Fibroblast of peridontal ligament (primary cell): Measurements from ENCODE around the gene FRMD3.

Source experiments
- DNase-seq: peaks from one replicate; pipeline ENCODE4 v3.0.0-alpha.2; 2010; ENCODE audit errors: extremely low read depth

FRMD3 gene

GRCh38 chr9:83336706-83337105 lies 201.5 kb downstream of the FRMD3 start:
- DNase-seq: no peak

GRCh38 chr9:83334320-83334719 lies 203.9 kb downstream of the FRMD3 start:
- DNase-seq: peak; percentile 50

DNA sequence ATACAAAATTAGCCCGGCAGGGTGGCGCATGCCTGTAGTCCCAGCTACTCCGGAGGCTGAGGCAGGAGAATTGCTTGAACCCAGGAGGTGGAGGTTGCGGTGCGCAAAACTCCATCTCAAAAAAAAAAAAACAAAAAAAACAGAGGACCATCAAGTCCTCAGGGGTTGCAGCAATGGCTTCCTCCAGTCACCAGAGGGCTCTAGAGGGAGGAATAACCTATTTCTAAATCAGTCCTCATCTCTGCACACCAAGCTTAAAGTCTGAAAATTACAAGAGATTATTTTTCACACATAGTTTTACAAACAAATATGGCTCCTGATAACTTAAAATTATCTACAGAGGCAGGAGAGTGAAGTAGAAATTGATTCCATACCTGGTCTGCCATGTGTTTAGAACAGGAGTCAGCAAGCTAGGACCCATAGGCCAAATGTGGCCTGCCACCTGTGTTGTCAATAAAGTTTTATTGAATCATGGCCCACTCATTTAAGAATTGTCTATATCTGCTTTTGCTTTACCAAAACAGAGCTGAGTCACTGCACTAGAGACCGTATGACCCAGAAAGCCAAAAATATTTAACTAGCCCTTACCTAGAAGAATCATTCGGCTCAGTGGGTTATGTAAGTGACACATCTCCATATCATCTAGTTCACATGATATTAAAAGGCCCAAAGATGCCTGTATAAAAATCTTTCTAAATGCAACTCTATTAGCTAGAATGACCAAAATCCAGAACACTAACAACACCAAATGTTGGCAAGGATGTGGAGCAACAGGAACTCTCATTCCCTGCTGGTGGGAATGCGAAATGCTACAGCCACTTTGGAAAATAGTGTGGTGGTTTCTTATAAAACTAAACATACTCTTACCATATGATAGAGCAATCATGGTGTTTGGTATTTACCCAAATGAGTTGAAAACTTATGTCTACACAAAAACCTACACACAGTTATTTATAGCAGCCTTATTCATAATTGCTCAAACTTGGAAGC lies 207.7 kb downstream of the FRMD3 start:
- no peak for DNase-seq

GRCh38 chr9:83327750-83328622 lies 210.2 kb downstream of the FRMD3 start:
- no peak for DNase-seq

DNA sequence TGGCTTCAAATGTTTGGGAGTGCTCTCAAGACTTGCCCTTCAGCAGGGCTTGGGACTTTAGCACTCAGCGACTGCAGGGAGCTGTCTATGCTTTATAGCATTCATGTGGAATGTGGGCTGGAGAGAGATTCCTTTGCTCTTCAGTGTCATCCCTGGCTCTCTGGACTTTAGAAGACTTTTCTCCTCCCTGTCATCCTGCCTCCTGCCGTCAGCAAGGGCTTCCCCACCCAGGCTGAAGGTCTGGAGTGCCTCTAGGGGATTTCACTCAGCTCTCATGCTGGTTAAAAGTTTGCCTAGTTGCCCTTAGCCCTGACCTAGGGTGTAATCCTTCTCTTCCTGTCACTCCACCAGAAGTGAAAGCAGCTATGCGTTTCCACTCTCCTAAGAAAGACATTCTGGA lies 210.9 kb downstream of the FRMD3 start:
- DNase-seq: no peak

DNA sequence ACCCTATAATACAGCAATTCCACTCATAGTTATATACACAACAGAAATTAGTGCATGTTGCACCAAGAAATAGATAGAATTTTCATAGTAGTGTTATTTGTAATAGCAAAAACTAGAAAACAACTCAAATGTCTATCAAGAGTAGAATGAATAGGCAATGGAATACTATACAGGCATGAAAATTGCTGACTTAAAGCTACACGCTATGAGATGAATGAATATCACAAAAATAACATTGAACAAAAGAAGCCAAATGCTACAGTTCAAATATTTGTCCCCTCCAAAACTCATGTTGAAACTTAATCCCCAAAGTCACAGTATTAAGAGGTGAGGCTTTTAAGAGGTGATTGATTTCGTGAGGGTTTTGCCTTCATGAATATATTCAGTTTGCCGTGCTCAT lies 215.1 kb downstream of the FRMD3 start:
- DNase-seq: no peak

DNA sequence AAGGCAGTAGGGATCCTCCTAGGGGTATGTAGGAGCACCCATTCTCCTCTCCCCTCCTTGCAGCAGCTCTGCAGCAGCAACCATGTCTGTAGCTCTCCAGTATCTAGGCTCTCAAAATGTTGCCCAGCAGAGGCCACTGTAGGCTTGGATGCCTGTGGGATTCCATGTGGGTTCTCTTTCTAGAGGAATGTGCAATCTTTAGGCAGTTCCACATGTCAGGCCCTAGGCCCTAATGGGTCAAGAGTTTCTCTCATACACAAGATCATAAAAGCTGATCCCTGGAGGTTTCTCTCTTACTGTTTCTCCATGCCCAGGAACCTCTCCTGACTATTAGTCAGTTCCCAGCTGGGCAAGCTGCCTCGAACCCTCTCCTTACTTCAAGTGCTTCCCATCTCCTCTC lies 215.8 kb downstream of the FRMD3 start:
- DNase-seq: no peak

GRCh38 chr9:83317244-83317643 lies 221.0 kb downstream of the FRMD3 start:
- DNase-seq: no peak

GRCh38 chr9:83315649-83316048 lies 222.6 kb downstream of the FRMD3 start:
- no peak for DNase-seq

- DNase-seq: no peak
Measured at GRCh38 chr9:83313781-83314180, 224.4 kb downstream of the FRMD3 start.

DNA sequence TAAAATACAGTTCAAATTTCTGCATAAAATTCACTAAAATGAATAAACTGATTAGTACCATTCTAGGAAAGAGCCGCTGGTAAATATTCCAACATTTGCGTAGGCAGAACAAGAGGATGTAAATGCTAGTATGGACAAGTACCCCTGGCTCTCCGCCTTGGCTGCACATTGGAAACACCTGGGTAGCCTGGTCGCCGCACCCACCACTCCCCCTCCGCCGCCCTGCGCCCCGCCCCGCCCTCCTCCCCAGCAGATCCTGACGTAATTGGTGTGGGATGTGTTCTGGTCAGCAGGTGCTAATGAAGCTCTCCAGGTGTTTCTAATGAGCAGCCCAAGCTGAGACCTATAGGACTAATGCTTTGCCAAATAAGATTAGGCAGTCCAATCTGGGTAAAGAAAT lies 225.7 kb downstream of the FRMD3 start:
- no peak for DNase-seq

DNA sequence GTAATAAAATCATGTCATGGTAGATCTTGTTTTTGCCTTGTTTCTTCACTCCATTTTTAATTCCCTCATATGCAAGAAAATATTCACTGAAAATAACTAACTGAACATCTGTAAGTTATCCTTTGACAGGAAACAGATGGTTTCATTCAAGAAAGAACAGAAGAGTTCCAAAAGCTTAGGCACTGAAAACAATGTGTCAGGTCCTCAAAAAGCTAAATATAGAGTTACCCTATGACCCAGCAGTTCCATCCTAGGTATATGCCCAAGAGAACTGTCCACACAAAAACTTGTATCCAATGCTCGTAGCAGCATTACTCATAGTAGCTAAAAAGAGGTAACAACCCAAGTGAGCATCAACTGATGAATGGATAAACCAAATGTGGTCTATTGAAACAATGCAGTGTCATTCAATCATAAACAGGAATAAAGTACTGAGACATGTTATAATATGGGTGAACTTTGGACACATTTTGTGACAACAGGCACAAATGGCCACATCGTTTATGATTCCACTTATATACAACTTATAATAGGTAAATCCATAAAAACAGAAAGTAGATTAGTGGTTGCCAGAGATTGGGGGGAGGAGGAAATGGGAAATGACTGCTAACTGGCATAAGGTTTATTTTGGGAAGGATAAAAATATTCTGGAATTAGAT lies 231.0 kb downstream of the FRMD3 start:
- peak; percentile 9 for DNase-seq

DNA sequence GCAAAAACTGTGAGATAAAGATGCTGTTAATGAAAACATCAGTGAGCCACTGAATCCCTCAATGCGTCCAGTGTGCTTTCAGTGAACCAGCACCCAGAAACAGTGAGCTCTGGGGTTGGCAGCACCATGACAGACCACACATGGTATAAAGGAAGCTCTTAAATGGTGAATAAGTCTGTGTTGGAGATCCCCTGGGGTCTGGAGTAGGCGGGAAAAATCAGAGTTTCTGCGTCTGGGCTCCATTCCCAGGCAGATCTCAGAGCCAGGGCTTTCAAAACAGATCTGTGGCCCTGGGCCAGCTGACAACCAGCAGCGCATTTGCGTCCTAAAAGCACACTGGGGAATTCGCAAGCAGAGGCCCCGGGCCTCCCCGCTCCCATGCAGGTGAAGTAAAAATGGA lies 233.5 kb downstream of the FRMD3 start:
- peak; percentile 80 for DNase-seq

DNA sequence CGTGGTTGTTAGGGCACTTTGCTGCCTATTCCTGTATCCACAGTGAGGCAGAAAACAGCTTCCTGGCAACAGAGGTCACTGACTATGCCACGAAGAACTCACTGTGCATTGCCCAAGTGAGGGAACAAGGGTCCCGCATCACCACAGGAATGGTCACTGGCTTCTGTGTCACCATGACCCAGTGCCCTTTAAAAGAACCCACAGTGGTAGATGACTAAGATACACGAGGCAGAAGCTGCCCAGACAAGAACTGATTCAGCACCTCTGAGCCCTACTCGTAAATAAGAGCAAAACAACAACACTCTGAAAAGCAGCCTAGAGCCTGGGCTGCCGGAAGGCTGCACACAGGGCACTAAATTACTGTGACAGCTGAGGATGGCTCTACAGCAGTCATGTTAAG lies 238.6 kb downstream of the FRMD3 start:
- DNase-seq: no peak

DNA sequence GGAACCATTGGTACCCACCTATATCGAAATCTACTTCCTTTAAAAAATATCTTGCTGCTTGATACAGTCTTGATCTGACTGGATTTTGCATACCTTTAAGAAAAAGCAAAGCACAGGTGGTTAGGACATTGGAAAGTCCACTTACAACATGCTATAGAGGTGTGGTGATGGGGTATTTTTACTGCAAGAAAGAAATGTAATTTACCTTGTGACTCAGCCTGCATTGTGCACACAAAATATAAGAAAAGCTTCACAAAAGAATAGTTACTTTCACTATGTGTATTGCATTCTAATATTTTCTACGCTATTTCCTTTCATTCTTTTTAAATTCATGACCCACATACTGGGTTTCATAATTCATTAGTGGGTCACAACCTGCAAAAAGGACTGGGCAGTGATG lies 239.1 kb downstream of the FRMD3 start:
- no peak for DNase-seq

- DNase-seq: no peak
Measured at GRCh38 chr9:83296123-83296522, 242.1 kb downstream of the FRMD3 start.

- DNase-seq: no peak
Measured at GRCh38 chr9:83294816-83295215, 243.4 kb downstream of the FRMD3 start.

- no peak for DNase-seq
Measured at GRCh38 chr9:83291196-83291595, 247.0 kb downstream of the FRMD3 start.

DNA sequence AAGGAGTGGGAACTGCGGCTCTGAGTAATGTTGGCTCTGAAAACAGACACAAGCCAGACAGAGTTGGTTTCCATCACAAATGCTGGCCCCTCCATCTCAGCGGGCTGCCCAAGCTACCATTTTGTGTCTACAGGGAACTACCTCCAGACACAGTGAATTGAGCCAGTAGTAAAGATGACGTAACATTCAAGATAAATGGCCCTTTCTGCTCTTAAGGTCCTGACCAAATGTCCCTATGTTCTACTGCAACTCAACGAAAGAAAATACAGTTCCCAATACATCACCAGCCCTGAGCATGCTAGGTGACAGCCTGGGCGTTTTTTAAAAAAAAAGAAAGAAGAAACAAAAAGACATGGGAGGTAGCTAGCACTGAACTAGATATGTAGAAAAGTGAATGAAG lies 247.5 kb downstream of the FRMD3 start:
- no peak for DNase-seq

GRCh38 chr9:83287021-83287420 lies 251.2 kb downstream of the FRMD3 start:
- no peak for DNase-seq

DNA sequence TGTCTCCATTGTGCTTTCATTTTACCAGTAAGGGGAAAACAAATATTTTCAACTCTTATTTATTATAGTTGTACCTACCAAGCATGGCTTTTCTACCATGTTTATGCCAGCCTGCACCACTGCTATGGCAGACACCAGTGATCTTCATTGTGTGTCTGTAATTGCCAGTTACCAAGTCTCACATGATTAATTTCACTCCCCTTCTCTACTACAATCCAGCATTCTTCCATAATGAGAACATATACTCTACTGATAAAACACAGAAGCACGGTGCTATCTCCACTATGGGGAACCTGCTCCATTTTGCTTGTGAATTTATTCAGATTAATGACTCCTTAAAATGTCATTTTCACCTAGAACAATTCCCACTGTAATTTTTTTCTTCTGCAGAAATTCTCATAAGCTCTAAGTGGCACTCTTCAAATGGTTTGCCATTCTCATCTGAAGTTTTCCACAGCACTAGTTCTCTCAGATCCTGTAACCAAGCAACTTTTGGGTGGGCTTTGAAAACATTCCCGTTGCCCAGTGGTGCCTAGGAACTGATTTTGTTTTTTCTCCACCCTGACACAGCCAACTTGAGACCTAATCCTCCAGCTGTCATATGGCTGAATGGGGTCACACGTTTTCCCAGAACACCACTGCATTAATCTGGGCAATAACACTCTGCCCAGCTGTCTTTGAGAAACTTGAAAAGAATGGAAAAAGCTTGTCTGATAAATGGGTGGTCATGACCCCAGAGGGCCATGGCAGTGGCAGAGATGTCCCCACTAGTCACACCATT lies 252.6 kb downstream of the FRMD3 start:
- no peak for DNase-seq
